Measurements from ENCODE around the gene HTATIP2. TPM values are rescaled to one million over a fixed set of nuclear protein-coding genes. Genes with fewer than 3 reads are reported as not detected.

HTATIP2 gene
- total and polyA plus RNA-seq, 2 experiments from 2014 or later: 45.0 to 57.5 TPM

DNA sequence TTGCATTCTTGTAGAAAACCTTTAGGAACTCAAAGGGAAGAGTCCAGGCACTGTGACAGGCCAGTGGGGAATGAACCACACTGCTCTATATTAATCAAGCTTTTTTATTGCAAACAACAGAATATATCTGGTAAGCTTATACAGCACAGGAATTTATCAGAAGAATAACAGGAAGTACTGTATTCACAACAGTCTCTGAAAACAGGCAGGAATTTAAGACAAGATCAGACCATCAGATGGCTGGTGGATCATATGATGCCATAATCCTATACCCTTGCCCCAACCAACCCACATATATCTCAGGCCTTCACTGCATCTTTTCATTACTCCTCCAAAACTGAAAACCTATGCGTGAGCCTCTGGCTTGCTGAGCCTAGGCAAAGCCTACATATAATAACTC, 1.0 kb upstream of the HTATIP2 start (continued):
- TF ChIP-seq, protein P1, sequence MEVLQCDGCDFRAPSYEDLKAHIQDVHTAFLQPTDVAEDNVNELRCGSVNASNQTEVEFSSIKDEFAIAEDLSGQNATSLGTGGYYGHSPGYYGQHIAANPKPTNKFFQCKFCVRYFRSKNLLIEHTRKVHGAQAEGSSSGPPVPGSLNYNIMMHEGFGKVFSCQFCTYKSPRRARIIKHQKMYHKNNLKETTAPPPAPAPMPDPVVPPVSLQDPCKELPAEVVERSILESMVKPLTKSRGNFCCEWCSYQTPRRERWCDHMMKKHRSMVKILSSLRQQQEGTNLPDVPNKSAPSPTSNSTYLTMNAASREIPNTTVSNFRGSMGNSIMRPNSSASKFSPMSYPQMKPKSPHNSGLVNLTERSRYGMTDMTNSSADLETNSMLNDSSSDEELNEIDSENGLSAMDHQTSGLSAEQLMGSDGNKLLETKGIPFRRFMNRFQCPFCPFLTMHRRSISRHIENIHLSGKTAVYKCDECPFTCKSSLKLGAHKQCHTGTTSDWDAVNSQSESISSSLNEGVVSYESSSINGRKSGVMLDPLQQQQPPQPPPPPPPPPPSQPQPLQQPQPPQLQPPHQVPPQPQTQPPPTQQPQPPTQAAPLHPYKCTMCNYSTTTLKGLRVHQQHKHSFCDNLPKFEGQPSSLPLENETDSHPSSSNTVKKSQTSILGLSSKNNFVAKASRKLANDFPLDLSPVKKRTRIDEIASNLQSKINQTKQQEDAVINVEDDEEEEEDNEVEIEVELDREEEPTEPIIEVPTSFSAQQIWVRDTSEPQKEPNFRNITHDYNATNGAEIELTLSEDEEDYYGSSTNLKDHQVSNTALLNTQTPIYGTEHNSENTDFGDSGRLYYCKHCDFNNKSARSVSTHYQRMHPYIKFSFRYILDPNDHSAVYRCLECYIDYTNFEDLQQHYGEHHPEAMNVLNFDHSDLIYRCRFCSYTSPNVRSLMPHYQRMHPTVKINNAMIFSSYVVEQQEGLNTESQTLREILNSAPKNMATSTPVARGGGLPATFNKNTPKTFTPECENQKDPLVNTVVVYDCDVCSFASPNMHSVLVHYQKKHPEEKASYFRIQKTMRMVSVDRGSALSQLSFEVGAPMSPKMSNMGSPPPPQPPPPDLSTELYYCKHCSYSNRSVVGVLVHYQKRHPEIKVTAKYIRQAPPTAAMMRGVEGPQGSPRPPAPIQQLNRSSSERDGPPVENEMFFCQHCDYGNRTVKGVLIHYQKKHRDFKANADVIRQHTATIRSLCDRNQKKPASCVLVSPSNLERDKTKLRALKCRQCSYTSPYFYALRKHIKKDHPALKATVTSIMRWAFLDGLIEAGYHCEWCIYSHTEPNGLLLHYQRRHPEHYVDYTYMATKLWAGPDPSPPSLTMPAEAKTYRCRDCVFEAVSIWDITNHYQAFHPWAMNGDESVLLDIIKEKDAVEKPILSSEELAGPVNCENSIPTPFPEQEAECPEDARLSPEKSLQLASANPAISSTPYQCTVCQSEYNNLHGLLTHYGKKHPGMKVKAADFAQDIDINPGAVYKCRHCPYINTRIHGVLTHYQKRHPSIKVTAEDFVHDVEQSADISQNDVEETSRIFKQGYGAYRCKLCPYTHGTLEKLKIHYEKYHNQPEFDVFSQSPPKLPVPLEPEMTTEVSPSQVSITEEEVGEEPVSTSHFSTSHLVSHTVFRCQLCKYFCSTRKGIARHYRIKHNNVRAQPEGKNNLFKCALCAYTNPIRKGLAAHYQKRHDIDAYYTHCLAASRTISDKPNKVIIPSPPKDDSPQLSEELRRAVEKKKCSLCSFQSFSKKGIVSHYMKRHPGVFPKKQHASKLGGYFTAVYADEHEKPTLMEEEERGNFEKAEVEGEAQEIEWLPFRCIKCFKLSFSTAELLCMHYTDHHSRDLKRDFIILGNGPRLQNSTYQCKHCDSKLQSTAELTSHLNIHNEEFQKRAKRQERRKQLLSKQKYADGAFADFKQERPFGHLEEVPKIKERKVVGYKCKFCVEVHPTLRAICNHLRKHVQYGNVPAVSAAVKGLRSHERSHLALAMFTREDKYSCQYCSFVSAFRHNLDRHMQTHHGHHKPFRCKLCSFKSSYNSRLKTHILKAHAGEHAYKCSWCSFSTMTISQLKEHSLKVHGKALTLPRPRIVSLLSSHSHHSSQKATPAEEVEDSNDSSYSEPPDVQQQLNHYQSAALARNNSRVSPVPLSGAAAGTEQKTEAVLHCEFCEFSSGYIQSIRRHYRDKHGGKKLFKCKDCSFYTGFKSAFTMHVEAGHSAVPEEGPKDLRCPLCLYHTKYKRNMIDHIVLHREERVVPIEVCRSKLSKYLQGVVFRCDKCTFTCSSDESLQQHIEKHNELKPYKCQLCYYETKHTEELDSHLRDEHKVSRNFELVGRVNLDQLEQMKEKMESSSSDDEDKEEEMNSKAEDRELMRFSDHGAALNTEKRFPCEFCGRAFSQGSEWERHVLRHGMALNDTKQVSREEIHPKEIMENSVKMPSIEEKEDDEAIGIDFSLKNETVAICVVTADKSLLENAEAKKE (CRISPR knock-in tag; IDR thresholded peaks at IDR 0.05): no peak
- no peak for TF ChIP-seq EZH2phosphoT487 (IDR thresholded peaks at IDR 0.05; ENCODE audit: unreplicated experiment)
- TF ChIP-seq STAT1 (IDR thresholded peaks at IDR 0.05; ENCODE audit: unreplicated experiment): no peak
- no peak for TF ChIP-seq ZNF331 (CRISPR knock-in tag; IDR thresholded peaks at IDR 0.05; ENCODE audit: low read depth)
- TF ChIP-seq, protein P2, sequence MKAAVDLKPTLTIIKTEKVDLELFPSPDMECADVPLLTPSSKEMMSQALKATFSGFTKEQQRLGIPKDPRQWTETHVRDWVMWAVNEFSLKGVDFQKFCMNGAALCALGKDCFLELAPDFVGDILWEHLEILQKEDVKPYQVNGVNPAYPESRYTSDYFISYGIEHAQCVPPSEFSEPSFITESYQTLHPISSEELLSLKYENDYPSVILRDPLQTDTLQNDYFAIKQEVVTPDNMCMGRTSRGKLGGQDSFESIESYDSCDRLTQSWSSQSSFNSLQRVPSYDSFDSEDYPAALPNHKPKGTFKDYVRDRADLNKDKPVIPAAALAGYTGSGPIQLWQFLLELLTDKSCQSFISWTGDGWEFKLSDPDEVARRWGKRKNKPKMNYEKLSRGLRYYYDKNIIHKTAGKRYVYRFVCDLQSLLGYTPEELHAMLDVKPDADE (IDR thresholded peaks at IDR 0.05): no peak
- TF ChIP-seq CREB1 (CRISPR knock-in tag; IDR thresholded peaks at IDR 0.05; ENCODE audit: low read depth): no peak
- no peak for TF ChIP-seq NANOG (IDR thresholded peaks at IDR 0.05; ENCODE audit: borderline replicate concordance)
- no peak for TF ChIP-seq ZNF114 (CRISPR knock-in tag; IDR thresholded peaks at IDR 0.05)
- TF ChIP-seq, protein P3, sequence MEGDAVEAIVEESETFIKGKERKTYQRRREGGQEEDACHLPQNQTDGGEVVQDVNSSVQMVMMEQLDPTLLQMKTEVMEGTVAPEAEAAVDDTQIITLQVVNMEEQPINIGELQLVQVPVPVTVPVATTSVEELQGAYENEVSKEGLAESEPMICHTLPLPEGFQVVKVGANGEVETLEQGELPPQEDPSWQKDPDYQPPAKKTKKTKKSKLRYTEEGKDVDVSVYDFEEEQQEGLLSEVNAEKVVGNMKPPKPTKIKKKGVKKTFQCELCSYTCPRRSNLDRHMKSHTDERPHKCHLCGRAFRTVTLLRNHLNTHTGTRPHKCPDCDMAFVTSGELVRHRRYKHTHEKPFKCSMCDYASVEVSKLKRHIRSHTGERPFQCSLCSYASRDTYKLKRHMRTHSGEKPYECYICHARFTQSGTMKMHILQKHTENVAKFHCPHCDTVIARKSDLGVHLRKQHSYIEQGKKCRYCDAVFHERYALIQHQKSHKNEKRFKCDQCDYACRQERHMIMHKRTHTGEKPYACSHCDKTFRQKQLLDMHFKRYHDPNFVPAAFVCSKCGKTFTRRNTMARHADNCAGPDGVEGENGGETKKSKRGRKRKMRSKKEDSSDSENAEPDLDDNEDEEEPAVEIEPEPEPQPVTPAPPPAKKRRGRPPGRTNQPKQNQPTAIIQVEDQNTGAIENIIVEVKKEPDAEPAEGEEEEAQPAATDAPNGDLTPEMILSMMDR (conservative IDR thresholded peaks at IDR 0.05; ENCODE audit: low read depth in 2 of 2): no peak
- no peak for TF ChIP-seq EZH2 (IDR thresholded peaks at IDR 0.05; ENCODE audit: low read depth, unreplicated experiment)
- no peak for TF ChIP-seq POLR2AphosphoS5 (IDR thresholded peaks at IDR 0.05; ENCODE audit: low read depth)
- no peak for TF ChIP-seq JUNB (IDR thresholded peaks at IDR 0.05; ENCODE audit: unreplicated experiment)
